ES-I3 (cell line): Measurements from ENCODE around the gene COL25A1.

Experiments
- H3K36me3 ChIP-seq: 2 replicates; pipeline ENCODE4 v1.6.1; 2013; ENCODE audit warnings: mild to moderate bottlenecking, low read length, control low read depth, moderate library complexity; ENCODE audit not compliant: insufficient read depth
- H3K4me1 ChIP-seq: 2 replicates; pipeline ENCODE4 v1.6.1; 2013; ENCODE audit warnings: mild to moderate bottlenecking, control low read depth, low read length; ENCODE audit not compliant: insufficient read depth
- H3K9ac ChIP-seq: 2 replicates; pipeline ENCODE4 v1.6.1; 2013; ENCODE audit warnings: low read depth, mild to moderate bottlenecking, low read length, moderate library complexity
- H3K9me3 ChIP-seq: 2 replicates; pipeline ENCODE4 v1.6.1; 2013; ENCODE audit warnings: mild to moderate bottlenecking, low read length, moderate library complexity; ENCODE audit not compliant: control insufficient read depth, insufficient read depth

The COL25A1 gene

GRCh38 chr4:109256818-109257217 is 45.6 kb downstream of the COL25A1 start:
- Histone ChIP-seq H3K36me3 (no peaks in the 10 kb centered on the region), H3K4me1 (no peaks in the 10 kb centered on the region), H3K9me3 (no peaks in the 10 kb centered on the region), H3K9ac (no peak overlapping the region)

DNA sequence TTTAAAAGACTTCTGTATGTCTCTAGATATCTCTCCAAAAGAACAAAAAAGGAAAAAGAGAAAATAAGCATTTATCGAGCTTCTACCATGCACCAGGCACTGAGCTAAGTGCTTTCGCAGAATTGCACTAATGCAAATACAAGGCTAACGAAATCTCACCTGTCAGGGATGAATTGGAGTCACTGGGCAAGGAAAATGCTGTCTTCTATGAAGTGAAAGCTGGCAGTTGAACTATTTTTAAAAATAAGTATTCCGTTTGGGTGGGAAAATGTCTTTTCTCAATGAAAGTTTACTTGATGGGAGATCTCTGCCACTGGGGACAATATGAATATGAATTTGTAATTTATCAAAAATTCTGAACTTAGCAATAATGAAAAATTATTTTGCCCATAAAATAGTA is 47.6 kb downstream of the COL25A1 start:
- H3K9ac ChIP-seq: no peak overlapping the region
- H3K4me1 ChIP-seq: no peaks in the 10 kb centered on the region
- no peaks in the 10 kb centered on the region for H3K36me3 ChIP-seq
- no peaks in the 10 kb centered on the region for H3K9me3 ChIP-seq

- Histone ChIP-seq H3K36me3 (no peaks in the 10 kb centered on the region), H3K4me1 (no peaks in the 10 kb centered on the region), H3K9ac (no peak overlapping the region), H3K9me3 (no peaks in the 10 kb centered on the region)
Observed at GRCh38 chr4:109251396-109251795, 51.1 kb downstream of the COL25A1 start.

DNA sequence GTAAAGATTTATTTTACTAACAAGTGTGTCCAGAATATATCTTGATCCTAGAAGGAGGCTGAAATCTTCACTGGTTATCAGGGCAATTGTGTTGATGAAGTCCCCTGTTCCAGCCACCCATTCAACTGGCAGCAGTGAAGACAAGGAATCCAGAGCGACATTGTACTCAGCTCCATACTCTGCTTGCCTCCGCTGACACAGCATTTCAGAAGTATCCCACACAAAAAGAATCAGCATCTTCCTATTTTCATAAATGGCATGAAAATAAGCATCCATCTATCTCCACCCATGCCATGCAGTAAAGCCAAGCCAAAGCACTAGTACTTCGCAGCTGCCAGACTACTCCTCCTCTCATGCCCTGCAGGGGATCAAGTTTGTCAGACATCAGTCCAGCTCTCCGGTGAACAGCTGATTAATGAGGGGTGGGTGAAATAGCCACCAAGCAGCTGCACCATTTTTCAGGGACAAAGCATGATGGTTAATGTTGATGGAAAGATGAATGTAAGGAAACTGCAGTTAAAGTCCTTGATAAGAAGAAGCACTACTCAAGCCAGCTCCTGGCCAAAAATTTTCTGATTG is 54.0 kb downstream of the COL25A1 start:
- no peaks in the 10 kb centered on the region for H3K9me3 ChIP-seq
- H3K9ac ChIP-seq: no peak overlapping the region
- no peaks in the 10 kb centered on the region for H3K36me3 ChIP-seq
- no peaks in the 10 kb centered on the region for H3K4me1 ChIP-seq

DNA sequence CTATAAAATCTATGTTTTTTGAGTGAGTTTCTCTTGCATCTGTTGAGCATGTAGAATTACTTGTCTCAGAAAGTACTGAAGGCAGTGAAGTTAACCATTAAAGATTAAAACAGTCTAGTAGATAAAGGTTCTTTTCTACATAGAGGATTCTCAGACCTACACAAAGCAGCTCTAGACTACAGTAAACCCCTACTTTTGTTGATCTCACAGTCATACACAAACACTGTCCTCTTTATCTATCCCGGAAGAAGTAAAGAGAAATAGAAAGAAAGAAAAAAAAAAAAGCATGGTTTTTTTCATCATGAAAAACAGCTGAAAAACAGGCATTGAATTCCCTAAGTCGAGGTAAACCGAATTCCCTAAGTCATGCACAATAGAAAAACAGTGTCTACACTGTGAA is 58.6 kb downstream of the COL25A1 start:
- Histone ChIP-seq H3K9me3 (no peaks in the 10 kb centered on the region), H3K4me1 (no peaks in the 10 kb centered on the region), H3K36me3 (no peaks in the 10 kb centered on the region), H3K9ac (no peak overlapping the region)

DNA sequence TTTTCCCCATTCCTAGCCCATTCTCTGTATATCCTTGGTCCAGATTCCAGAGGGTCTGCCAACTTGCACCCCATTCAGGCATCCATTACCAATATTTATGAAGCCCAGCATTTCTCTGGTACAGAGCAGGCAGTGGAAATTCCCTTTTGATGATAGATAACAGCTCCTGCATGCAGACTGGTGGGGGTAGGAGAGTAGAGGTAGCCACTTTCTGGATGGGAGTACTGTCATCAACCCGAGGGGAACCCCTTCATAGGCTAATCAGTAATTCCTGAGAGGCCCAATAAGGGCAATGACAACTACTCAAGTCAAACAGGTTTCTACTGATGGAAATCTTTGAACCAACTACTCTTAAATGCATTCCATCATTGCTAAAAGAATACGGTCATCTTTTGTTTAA is 63.7 kb downstream of the COL25A1 start:
- no peaks in the 10 kb centered on the region for H3K36me3 ChIP-seq
- H3K4me1 ChIP-seq: no peaks in the 10 kb centered on the region
- no peaks in the 10 kb centered on the region for H3K9me3 ChIP-seq
- H3K9ac ChIP-seq: no peak overlapping the region

DNA sequence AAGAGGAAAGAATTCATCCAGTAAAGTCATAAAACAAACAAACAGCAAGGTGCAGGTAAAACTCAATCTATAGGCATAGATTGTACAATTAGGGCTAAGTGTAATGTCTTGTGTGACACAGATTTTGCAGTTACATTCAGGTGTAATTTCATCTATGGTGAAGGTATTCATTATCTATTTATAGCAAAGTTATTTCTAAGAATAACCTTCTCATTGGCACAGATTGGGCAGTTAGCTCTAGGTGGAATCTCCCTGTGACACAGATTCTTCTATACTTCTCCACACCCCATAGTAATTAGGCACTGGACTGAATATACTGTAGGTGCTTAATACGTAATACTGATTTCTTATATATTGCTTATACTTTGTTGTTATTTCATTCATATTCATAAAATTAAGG is 66.8 kb downstream of the COL25A1 start:
- Histone ChIP-seq H3K9me3 (no peaks in the 10 kb centered on the region), H3K4me1 (no peaks in the 10 kb centered on the region), H3K36me3 (no peaks in the 10 kb centered on the region), H3K9ac (no peak overlapping the region)

GRCh38 chr4:109234596-109234995 is 67.9 kb downstream of the COL25A1 start:
- H3K9me3 ChIP-seq: no peaks in the 10 kb centered on the region

GRCh38 chr4:109233570-109233969 is 68.9 kb downstream of the COL25A1 start:
- Histone ChIP-seq H3K36me3 (no peaks in the 10 kb centered on the region), H3K9me3 (no peaks in the 10 kb centered on the region), H3K4me1 (no peaks in the 10 kb centered on the region), H3K9ac (no peak overlapping the region)

More at GRCh38 chr4:109234596-109234995, 67.9 kb downstream of the COL25A1 start:
- H3K9ac ChIP-seq: no peak overlapping the region
- no peaks in the 10 kb centered on the region for H3K4me1 ChIP-seq
- no peaks in the 10 kb centered on the region for H3K36me3 ChIP-seq

- no peaks in the 10 kb centered on the region for H3K9me3 ChIP-seq
- H3K4me1 ChIP-seq: no peaks in the 10 kb centered on the region
- H3K36me3 ChIP-seq: no peaks in the 10 kb centered on the region
- no peak overlapping the region for H3K9ac ChIP-seq
Observed at GRCh38 chr4:109232681-109233080, 69.8 kb downstream of the COL25A1 start.

DNA sequence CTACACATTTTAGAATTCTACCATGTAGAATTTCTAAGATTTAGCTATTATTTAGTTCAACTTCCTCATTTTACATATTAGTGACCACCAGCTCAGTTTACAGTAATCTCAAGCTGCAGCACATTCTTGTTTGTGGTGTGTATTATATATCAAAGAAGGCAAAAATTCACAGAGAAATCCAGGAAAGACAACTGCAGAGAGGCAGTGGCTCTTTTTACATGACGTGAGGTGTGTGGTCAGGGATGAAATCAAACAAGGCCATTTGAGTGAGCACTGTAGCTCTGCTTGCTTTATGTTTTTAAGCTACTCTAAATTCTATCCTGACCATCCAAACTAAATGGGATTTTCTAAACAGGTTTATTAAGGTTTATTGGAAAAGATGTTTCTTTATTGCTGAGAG is 71.1 kb downstream of the COL25A1 start:
- Histone ChIP-seq H3K4me1 (no peaks in the 10 kb centered on the region), H3K36me3 (no peaks in the 10 kb centered on the region), H3K9ac (no peak overlapping the region), H3K9me3 (no peaks in the 10 kb centered on the region)

- Histone ChIP-seq H3K9ac (no peak overlapping the region), H3K36me3 (no peaks in the 10 kb centered on the region), H3K9me3 (no peaks in the 10 kb centered on the region), H3K4me1 (no peaks in the 10 kb centered on the region)
Observed at GRCh38 chr4:109229028-109229427, 73.4 kb downstream of the COL25A1 start.

GRCh38 chr4:109218288-109218687 is 84.2 kb downstream of the COL25A1 start:
- Histone ChIP-seq H3K9me3 (no peaks in the 10 kb centered on the region), H3K9ac (no peak overlapping the region), H3K36me3 (no peaks in the 10 kb centered on the region), H3K4me1 (no peaks in the 10 kb centered on the region)

DNA sequence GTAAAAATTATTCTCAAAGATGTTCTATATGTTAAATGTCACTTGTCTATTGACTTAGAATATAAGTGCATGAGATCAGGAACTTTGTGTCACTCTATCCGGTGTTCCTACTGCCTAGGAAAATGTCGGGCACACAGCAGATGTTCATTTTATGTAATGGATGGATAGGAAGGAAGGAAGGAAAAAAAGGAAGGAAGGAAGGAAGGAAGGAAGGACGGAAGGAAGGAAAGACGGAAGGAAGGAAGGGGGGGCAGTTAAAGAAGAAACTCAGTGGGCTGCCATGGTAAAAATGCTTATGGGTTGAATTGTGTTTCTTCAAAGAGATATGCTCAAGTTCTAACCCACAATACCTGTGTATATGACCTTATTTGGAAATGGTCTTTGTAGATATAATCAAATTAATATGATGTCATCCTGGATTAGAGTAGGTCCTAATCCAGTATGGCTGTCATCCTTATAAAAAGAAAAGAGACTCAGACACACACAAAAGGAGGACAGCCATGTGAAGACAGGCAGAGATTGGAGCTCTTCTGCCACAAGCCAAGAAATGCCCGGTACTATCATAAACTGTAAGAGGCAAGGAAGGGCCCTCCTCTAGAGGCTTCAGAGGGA is 86.3 kb downstream of the COL25A1 start:
- Histone ChIP-seq H3K9me3 (no peaks in the 10 kb centered on the region), H3K36me3 (no peaks in the 10 kb centered on the region), H3K4me1 (no peaks in the 10 kb centered on the region), H3K9ac (no peak overlapping the region)

DNA sequence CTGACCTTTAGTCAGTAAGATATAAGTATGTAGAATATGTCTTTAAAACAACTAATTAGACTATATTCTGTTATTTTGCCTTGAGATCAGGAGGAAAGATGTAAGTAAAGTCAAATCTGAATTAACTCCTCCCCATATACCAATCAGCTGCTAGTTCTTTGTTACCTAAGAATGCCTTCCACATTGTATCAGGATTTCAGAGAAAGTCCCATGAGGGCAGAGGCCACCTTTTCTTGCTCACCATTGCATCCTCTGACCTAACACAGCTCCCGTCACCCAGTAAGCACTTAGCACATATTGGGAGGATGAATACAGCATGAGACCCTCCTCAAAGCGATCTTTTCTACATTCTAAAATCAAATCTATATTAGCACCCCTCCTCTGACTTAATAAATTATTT is 87.0 kb downstream of the COL25A1 start:
- no peaks in the 10 kb centered on the region for H3K9me3 ChIP-seq
- H3K9ac ChIP-seq: no peak overlapping the region
- H3K36me3 ChIP-seq: no peaks in the 10 kb centered on the region
- H3K4me1 ChIP-seq: no peaks in the 10 kb centered on the region
